SK-N-SH (cell line): ENCODE results near the gene MIF.

Experiments used
- TF ChIP-seq, protein P1 (sequence below): fragments of 200-600 bp; sonication (generic); IDR thresholded peaks from 2 replicates; pipeline ENCODE4 v1.6.1; 2017; ENCODE audit warnings: antibody characterized with exemption, mild to moderate bottlenecking, moderate library complexity
- TF ChIP-seq, protein P2 (sequence below): IDR thresholded peaks from 2 replicates; pipeline ENCODE4 v1.4.0; 2012; ENCODE audit warnings: low read depth, borderline replicate concordance

DNA sequence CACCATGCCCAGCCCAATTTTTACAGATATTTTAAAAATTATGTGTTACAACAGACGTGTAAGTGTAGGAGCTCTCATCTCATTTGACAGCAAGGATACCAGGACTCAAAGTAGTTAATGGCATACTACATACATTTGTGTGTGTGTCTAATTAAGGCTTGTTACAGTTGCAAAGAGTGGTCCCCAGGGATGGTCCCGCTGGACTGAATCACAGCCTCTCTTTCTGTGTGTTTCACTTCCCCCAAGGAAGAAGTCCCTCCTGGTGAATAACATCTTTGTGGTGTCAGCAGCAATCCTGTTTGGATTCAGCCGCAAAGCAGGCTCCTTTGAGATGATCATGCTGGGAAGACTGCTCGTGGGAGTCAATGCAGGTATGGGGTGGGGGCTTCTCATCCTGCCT, 19.3 kb upstream of the MIF start:
- TF ChIP-seq, protein P1, sequence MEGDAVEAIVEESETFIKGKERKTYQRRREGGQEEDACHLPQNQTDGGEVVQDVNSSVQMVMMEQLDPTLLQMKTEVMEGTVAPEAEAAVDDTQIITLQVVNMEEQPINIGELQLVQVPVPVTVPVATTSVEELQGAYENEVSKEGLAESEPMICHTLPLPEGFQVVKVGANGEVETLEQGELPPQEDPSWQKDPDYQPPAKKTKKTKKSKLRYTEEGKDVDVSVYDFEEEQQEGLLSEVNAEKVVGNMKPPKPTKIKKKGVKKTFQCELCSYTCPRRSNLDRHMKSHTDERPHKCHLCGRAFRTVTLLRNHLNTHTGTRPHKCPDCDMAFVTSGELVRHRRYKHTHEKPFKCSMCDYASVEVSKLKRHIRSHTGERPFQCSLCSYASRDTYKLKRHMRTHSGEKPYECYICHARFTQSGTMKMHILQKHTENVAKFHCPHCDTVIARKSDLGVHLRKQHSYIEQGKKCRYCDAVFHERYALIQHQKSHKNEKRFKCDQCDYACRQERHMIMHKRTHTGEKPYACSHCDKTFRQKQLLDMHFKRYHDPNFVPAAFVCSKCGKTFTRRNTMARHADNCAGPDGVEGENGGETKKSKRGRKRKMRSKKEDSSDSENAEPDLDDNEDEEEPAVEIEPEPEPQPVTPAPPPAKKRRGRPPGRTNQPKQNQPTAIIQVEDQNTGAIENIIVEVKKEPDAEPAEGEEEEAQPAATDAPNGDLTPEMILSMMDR, result no peak
- TF ChIP-seq, protein P2, sequence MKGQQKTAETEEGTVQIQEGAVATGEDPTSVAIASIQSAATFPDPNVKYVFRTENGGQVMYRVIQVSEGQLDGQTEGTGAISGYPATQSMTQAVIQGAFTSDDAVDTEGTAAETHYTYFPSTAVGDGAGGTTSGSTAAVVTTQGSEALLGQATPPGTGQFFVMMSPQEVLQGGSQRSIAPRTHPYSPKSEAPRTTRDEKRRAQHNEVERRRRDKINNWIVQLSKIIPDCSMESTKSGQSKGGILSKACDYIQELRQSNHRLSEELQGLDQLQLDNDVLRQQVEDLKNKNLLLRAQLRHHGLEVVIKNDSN, result no peak
